ENCODE measurements around the gene CBLB.

The CBLB gene

DNA sequence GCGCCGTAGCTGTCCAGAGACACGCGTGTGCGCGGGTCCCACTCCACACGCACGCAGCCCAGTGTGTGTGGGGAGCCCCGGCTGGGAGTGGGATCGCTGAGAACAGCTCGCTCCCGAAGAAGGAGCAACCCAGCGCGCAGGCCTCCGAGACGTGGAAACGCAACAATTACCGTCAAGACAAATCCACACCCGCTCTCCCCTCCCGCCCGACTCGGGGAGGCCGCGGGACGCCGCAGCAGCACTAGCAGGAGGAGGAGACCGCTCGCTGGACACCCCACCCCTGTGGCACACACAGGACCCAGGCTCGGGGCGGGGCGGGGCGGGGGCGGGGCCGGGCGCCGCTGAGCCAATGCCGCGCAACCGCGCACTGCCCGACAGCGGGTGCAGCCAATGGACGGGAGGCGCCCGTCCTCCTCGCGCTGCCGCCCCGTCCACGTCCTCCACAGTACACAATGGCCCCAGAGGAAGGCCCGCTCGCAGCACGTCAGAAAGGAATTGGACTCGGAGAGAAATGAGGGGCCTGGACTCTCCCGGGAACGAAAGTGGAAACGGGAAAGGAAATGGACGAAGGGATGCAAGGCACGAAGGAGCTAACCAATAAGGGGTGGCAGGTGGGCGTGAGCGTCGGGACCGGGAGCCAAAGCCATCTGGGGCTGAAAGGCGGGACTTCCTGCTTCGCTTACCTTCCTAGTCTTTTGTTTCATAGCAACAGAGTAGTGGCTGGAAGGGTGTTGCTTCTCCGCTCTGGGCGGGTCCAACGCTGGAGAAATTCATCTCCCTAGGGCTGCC is at the start of gene CBLB:
CBLB (minus strand) TSS at position 271 of the 789 bp plus-strand sequence. CDS start 1,435 bp downstream, outside the sequence.
- TF ChIP-seq CTCF (conservative IDR thresholded peaks at IDR 0.05), result no peak
- TF ChIP-seq ZFX (IDR thresholded peaks at IDR 0.05), result peak; percentile 35; the same call in 1 of the 2 replicates
- H3K27ac ChIP-seq, result peak within 1 kb of the TSS; percentile 74

- TF ChIP-seq ZFX (IDR thresholded peaks at IDR 0.05) (no peak), CTCF (conservative IDR thresholded peaks at IDR 0.05) (no peak)
- H3K27ac ChIP-seq, result no peak overlapping the region
These were observed 48.0 kb upstream of the CBLB start for GRCh38 chr3:105916767-105917166.

GRCh38 chr3:105915524-105915923 is 46.7 kb upstream of the CBLB start:
- TF ChIP-seq CTCF (conservative IDR thresholded peaks at IDR 0.05) (no peak), ZFX (IDR thresholded peaks at IDR 0.05) (no peak)

GRCh38 chr3:105913616-105914015 is 44.8 kb upstream of the CBLB start:
- no peak overlapping the region for H3K27ac ChIP-seq
- TF ChIP-seq CTCF (conservative IDR thresholded peaks at IDR 0.05), result no peak
- no peak for TF ChIP-seq ZFX (IDR thresholded peaks at IDR 0.05)

More at GRCh38 chr3:105915524-105915923, 46.7 kb upstream of the CBLB start:
- no peak overlapping the region for H3K27ac ChIP-seq

DNA sequence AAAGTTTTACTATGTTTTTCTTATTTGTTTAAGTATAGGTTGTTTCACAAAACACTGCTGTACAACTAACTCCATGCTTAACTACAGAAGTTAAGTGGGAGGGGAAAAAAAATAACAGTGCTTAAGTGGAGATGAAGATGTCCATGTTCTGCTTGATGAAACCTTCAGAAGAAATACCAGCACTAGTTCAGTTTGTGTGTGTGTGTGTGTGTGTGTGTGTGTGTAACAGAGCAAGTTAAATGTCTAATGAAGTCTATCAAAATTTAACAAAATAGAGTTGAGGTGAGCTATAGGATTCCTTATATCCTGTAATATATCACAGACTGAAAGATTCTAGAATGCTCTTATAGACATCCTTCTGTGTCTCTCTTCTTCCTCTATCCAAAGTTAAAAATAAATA is 44.1 kb upstream of the CBLB start:
- TF ChIP-seq CTCF (conservative IDR thresholded peaks at IDR 0.05), result no peak
- no peak for TF ChIP-seq ZFX (IDR thresholded peaks at IDR 0.05)
- H3K27ac ChIP-seq, result no peak overlapping the region

GRCh38 chr3:105911496-105911895 is 42.7 kb upstream of the CBLB start:
- no peak for TF ChIP-seq ZFX (IDR thresholded peaks at IDR 0.05)
- no peak overlapping the region for H3K27ac ChIP-seq

DNA sequence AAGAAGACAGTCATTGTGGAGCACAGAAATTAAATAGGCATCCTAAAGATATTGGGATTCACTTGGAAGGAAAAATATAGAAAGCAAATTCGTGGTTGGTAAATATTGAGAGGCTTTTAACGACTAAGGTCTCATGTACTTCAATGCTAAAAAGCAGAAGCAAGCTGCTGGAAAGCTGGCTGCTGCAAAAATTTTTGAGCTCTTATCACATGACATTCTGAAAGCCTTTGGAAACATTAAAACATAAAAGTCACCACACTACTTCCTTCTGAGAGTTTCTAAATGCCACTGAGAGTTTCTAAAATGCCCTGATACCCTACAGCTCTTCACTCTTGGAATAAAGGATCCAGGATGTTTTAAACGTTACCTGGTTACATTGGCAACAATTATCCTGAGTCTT is 39.0 kb upstream of the CBLB start:
- H3K27ac ChIP-seq, result no peak overlapping the region
- TF ChIP-seq CTCF (conservative IDR thresholded peaks at IDR 0.05), result no peak

DNA sequence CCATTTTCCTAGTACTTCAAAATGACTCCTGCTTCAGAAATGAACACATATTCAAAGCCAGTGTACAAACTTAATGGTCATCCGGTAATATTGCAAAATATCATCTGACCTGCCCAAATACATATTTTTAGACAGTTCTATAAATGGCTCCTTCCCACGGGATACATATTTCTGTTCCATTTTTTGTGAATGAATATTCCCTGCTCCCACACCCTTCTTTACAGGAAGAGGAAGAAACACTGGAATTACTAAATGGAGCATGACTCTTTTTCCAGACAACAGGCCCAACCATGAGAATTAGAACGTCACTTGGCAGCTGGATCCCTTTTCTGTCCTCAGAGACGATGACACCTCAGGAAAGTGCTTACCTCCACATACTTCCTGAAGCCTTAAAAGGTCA is 38.0 kb upstream of the CBLB start:
- no peak for TF ChIP-seq ZFX (IDR thresholded peaks at IDR 0.05)
- no peak for TF ChIP-seq CTCF (conservative IDR thresholded peaks at IDR 0.05)
- H3K27ac ChIP-seq, result no peak overlapping the region

All from C4-2B (cell line).